ENCODE data around the gene ZGPAT.
"Not testable (repeated sequence)": the region's sequence is repeated elsewhere in the genome, so short reads cannot be mapped to it uniquely, and the experiment has no call there.

DNA sequence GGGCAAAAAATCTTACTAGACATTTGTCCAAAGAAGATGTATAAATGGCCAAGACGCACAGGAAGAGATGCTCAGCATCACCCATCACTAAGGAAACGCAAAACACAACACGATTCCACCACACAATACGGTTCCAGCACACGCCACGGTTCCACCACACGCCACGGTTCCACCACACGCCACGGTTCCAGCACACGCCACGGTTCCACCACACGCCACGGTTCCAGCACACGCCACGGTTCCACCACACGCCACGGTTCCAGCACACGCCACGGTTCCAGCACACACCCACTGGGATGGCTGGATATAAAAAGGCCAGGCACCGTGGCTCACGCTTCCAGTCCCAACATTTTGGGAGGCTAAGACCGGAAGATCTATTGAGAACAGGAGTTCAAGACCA, 69.0 kb downstream of the ZGPAT start:
- TF ChIP-seq, protein P1, sequence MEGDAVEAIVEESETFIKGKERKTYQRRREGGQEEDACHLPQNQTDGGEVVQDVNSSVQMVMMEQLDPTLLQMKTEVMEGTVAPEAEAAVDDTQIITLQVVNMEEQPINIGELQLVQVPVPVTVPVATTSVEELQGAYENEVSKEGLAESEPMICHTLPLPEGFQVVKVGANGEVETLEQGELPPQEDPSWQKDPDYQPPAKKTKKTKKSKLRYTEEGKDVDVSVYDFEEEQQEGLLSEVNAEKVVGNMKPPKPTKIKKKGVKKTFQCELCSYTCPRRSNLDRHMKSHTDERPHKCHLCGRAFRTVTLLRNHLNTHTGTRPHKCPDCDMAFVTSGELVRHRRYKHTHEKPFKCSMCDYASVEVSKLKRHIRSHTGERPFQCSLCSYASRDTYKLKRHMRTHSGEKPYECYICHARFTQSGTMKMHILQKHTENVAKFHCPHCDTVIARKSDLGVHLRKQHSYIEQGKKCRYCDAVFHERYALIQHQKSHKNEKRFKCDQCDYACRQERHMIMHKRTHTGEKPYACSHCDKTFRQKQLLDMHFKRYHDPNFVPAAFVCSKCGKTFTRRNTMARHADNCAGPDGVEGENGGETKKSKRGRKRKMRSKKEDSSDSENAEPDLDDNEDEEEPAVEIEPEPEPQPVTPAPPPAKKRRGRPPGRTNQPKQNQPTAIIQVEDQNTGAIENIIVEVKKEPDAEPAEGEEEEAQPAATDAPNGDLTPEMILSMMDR (IDR thresholded peaks at IDR 0.05) = not testable (repeated sequence)
- TF ChIP-seq POLR2A (IDR thresholded peaks at IDR 0.05) = not testable (repeated sequence)

Measured in right lobe of liver (tissue), 4 donors.